ENCODE measurements around the gene P2RX3. TPM values are rescaled to one million over a fixed set of nuclear protein-coding genes. Genes with fewer than 3 reads are reported as not detected.

The P2RX3 gene
- total and polyA plus RNA-seq, 10 of the 15 experiments (the other 5 are each of a cell fraction or from before 2014, with no cell fraction given), result 0.05 to 0.12 TPM; not detected in 8

DNA sequence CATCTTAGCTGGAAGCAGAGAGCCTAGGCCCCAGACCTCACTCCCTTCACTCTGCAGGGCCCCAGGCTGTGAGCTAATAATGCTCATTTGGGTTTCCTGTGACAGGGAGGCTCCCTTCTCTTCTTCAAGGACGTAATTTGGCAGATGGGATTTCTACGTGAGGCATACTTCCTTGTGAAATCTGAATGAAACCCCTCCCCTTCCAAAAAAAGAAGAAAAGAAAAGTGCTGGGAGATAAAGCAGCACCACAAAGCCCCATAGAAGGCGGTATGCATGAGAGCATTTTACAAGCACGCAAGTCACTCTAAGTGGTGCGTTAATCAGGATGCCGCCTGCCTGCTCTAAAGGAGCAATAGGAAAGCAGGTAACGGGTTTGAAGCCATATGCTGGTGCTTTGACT is 5.7 kb downstream of the P2RX3 start:
- H4K20me1 ChIP-seq (ENCODE audit: control insufficient read depth, insufficient read depth), result no peaks in the 10 kb centered on the region
- in situ Hi-C loops (cut with MboI) (loop anchor here (25.0 kb wide), 2 partner anchors 1168 to 1243 kb away; partner anchors contain the start of genes LPXN, OR5B21 and ZFP91), intact Hi-C loops (cut with micrococcal nuclease; ENCODE audit: unreplicated experiment) (loop anchor here (2.0 to 10.0 kb wide), 2 partner anchors 133 to 1161 kb away; partner anchors contain the start of gene OR5B21)
- H3K4me2 ChIP-seq (ENCODE audit: control insufficient read depth, insufficient read depth), result no peak overlapping the region
- no TSS peak for BruUV-seq (replicated peaks)
- DNase-seq (ENCODE audit: low read depth, low spot score), result no peak
- FAIRE-seq, result no peak
- no peak overlapping the region for H3K27ac ChIP-seq (ENCODE audit: control insufficient read depth, insufficient read depth)
- TF ChIP-seq PML (IDR thresholded peaks at IDR 0.05; ENCODE audit: low read length) (no peak), SIN3A (IDR thresholded peaks at IDR 0.05; ENCODE audit: low read depth, low read length) (no peak), HDAC6 (IDR thresholded peaks at IDR 0.05; ENCODE audit: unreplicated experiment) (no peak), RFX5 (IDR thresholded peaks at IDR 0.05; ENCODE audit: low read depth, low read length) (no peak), SPI1 (IDR thresholded peaks at IDR 0.05; ENCODE audit: borderline replicate concordance, insufficient read depth, low read depth, low read length) (no peak), GABPA (IDR thresholded peaks at IDR 0.05; ENCODE audit: low read depth) (no peak), NFYB (IDR thresholded peaks at IDR 0.05; ENCODE audit: insufficient read depth, low read depth, low read length) (no peak), TARDBP (IDR thresholded peaks at IDR 0.05; ENCODE audit: borderline replicate concordance) (no peak)
- TF ChIP-seq, protein P1, sequence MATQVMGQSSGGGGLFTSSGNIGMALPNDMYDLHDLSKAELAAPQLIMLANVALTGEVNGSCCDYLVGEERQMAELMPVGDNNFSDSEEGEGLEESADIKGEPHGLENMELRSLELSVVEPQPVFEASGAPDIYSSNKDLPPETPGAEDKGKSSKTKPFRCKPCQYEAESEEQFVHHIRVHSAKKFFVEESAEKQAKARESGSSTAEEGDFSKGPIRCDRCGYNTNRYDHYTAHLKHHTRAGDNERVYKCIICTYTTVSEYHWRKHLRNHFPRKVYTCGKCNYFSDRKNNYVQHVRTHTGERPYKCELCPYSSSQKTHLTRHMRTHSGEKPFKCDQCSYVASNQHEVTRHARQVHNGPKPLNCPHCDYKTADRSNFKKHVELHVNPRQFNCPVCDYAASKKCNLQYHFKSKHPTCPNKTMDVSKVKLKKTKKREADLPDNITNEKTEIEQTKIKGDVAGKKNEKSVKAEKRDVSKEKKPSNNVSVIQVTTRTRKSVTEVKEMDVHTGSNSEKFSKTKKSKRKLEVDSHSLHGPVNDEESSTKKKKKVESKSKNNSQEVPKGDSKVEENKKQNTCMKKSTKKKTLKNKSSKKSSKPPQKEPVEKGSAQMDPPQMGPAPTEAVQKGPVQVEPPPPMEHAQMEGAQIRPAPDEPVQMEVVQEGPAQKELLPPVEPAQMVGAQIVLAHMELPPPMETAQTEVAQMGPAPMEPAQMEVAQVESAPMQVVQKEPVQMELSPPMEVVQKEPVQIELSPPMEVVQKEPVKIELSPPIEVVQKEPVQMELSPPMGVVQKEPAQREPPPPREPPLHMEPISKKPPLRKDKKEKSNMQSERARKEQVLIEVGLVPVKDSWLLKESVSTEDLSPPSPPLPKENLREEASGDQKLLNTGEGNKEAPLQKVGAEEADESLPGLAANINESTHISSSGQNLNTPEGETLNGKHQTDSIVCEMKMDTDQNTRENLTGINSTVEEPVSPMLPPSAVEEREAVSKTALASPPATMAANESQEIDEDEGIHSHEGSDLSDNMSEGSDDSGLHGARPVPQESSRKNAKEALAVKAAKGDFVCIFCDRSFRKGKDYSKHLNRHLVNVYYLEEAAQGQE (IDR thresholded peaks at IDR 0.05; ENCODE audit: low read depth, low read length), result no peak
- ChIA-PET SMC1A (ENCODE audit: uncharacterized antibody, unreplicated experiment) (interaction anchor here (0.7 to 2.9 kb wide), 6 partner anchors 114 to 301 kb away, joined by 3 to 10 read pairs (median 3); no protein-coding TSS in a partner anchor), RAD21 (ENCODE audit: unreplicated experiment) (interaction anchor here (0.9 to 2.4 kb wide), 5 partner anchors 83 to 296 kb away, joined by 3 to 17 read pairs (median 4); partner anchors contain the start of gene SLC43A3), CTCF (interaction anchor here (0.6 to 4.5 kb wide), 13 partner anchors 9 to 1286 kb away, joined by 3 to 41 read pairs (median 4); no protein-coding TSS in a partner anchor), POLR2A (no interaction called here)
- H3K36me3 ChIP-seq (ENCODE audit: control insufficient read depth in 2 of 2, insufficient read depth in 2 of 2, low read length in 1 of 2), result no peaks in the 10 kb centered on the region
- 89% methylated on average over 7 of the region's 7 CpGs for WGBS (ENCODE audit: insufficient coverage, insufficient replicate concordance, low lambda C conversion rate, missing lambda C conversion rate)
- H3K9me3 ChIP-seq (replicated peaks; ENCODE audit: control insufficient read depth, insufficient read depth, low read length), result no peaks in the 10 kb centered on the region
- no peak overlapping the region for H2AFZ ChIP-seq (ENCODE audit: control insufficient read depth, low read depth, low read length)
- no peak overlapping the region for H3K9ac ChIP-seq (ENCODE audit: control insufficient read depth, insufficient read depth, low read length)
- H3K4me1 ChIP-seq (ENCODE audit: control insufficient read depth, insufficient read depth, low read length), result no peaks in the 10 kb centered on the region; the same call in 1 of the 2 replicates
- ATAC-seq, result no peak
- no peaks in the 10 kb centered on the region for H3K79me2 ChIP-seq (ENCODE audit: control insufficient read depth, insufficient read depth, low read length)
- no peak overlapping the region for H3K4me3 ChIP-seq
- H3K27me3 ChIP-seq (replicated peaks in 1 of 2; ENCODE audit: control insufficient read depth in 2 of 2, insufficient read depth in 2 of 2, low read length in 1 of 2), result peaks cover 0 to 4% of the 10 kb centered on the region in 2 experiments; a peak in 2 of 4 replicates
